KMS-11 (cell line): ENCODE measurements around the gene KCNC1.

Experiments
- H2AFZ ChIP-seq: fragments of 200-600 bp; sonication (generic); 2 replicates; pipeline ENCODE4 v1.6.1; 2016; ENCODE audit warnings: antibody characterized with exemption, mixed run types, low read depth
- H3K27ac ChIP-seq: fragments of 200-600 bp; sonication (generic); 2 replicates; pipeline ENCODE4 v1.6.1; 2016; ENCODE audit warnings: mild to moderate bottlenecking, mixed run types
- H3K27me3 ChIP-seq: fragments of 200-600 bp; sonication (generic); 2 replicates; pipeline ENCODE4 v1.6.1; 2017; ENCODE audit warnings: mild to moderate bottlenecking, low read depth, mixed run types, moderate library complexity; ENCODE audit not compliant: insufficient read depth
- H3K36me3 ChIP-seq: fragments of 200-600 bp; sonication (generic); 2 replicates; pipeline ENCODE4 v1.6.1; 2017; ENCODE audit warnings: mild to moderate bottlenecking, mixed run types; ENCODE audit not compliant: insufficient read depth
- H3K4me1 ChIP-seq: fragments of 200-600 bp; sonication (generic); 2 replicates; pipeline ENCODE4 v1.6.1; 2016; ENCODE audit warnings: mild to moderate bottlenecking, low read depth, mixed run types; ENCODE audit not compliant: poor library complexity, severe bottlenecking
- H3K4me2 ChIP-seq: fragments of 200-600 bp; sonication (generic); 2 replicates; pipeline ENCODE4 v1.7.0; 2016; ENCODE audit warnings: mild to moderate bottlenecking, mixed run types
- H3K4me3 ChIP-seq: fragments of 200-600 bp; sonication (generic); IDR thresholded peaks from 2 replicates; pipeline ENCODE4 v1.6.1; 2017; ENCODE audit warnings: low read depth, low read length, mixed read lengths; ENCODE audit not compliant: insufficient read depth
- H3K79me2 ChIP-seq: fragments of 200-600 bp; sonication (generic); 2 replicates; pipeline ENCODE4 v1.6.1; 2016; ENCODE audit warnings: low read depth, mixed run types; ENCODE audit not compliant: insufficient read depth
- H3K9ac ChIP-seq: fragments of 200-600 bp; sonication (generic); 2 replicates; pipeline ENCODE4 v1.6.1; 2016; ENCODE audit warnings: mild to moderate bottlenecking, mixed run types
- H4K20me1 ChIP-seq: fragments of 200-600 bp; sonication (generic); 2 replicates; pipeline ENCODE4 v1.6.1; 2016; ENCODE audit warnings: mild to moderate bottlenecking, mixed run types; ENCODE audit not compliant: insufficient read depth
- CTCF ChIP-seq: fragments of 200-600 bp; sonication (generic); conservative IDR thresholded peaks from 2 replicates; pipeline ENCODE4 v1.6.1; 2017; ENCODE audit warnings: low read depth, mild to moderate bottlenecking, antibody characterized with exemption, low read length, moderate library complexity, mixed read lengths

The KCNC1 gene

GRCh38 chr11:17767301-17767885 lies 32.8 kb downstream of the KCNC1 start:
- H3K4me3 ChIP-seq = no peak overlapping the region
- no peak overlapping the region for H2AFZ ChIP-seq
- TF ChIP-seq CTCF = no peak
- H3K36me3 ChIP-seq = no peaks in the 10 kb centered on the region
- H3K27ac ChIP-seq = no peak overlapping the region
- H3K4me2 ChIP-seq = no peak overlapping the region
- H3K27me3 ChIP-seq = no peaks in the 10 kb centered on the region
- no peaks in the 10 kb centered on the region for H3K4me1 ChIP-seq
- H3K79me2 ChIP-seq = no peaks in the 10 kb centered on the region
- no peaks in the 10 kb centered on the region for H4K20me1 ChIP-seq
- no peak overlapping the region for H3K9ac ChIP-seq

- Histone ChIP-seq H3K4me1 (no peaks in the 10 kb centered on the region), H3K36me3 (no peaks in the 10 kb centered on the region), H3K27me3 (no peaks in the 10 kb centered on the region), H3K4me2 (no peak overlapping the region), H3K27ac (no peak overlapping the region), H3K79me2 (no peaks in the 10 kb centered on the region), H2AFZ (no peak overlapping the region), H3K9ac (no peak overlapping the region), H3K4me3 (no peak overlapping the region), H4K20me1 (no peaks in the 10 kb centered on the region)
- no peak for TF ChIP-seq CTCF
These were observed 33.3 kb downstream of the KCNC1 start for GRCh38 chr11:17767914-17768313.

- H3K79me2 ChIP-seq = no peaks in the 10 kb centered on the region
- TF ChIP-seq CTCF = no peak
- H2AFZ ChIP-seq = no peak overlapping the region
These were observed 34.0 kb downstream of the KCNC1 start for GRCh38 chr11:17768547-17768946.

GRCh38 chr11:17769218-17769617 lies 34.6 kb downstream of the KCNC1 start:
- Histone ChIP-seq H3K27ac (no peak overlapping the region), H3K79me2 (no peaks in the 10 kb centered on the region), H4K20me1 (no peaks in the 10 kb centered on the region), H3K36me3 (no peaks in the 10 kb centered on the region), H2AFZ (no peak overlapping the region), H3K4me3 (no peak overlapping the region), H3K9ac (no peak overlapping the region), H3K27me3 (no peaks in the 10 kb centered on the region), H3K4me1 (no peaks in the 10 kb centered on the region), H3K4me2 (no peak overlapping the region)
- TF ChIP-seq CTCF = no peak

More at GRCh38 chr11:17768547-17768946, 34.0 kb downstream of the KCNC1 start:
- Histone ChIP-seq H3K4me1 (no peaks in the 10 kb centered on the region), H3K9ac (no peak overlapping the region), H3K4me3 (no peak overlapping the region), H3K27ac (no peak overlapping the region), H3K36me3 (no peaks in the 10 kb centered on the region), H3K27me3 (no peaks in the 10 kb centered on the region), H3K4me2 (no peak overlapping the region), H4K20me1 (no peaks in the 10 kb centered on the region)
